Thyroid gland (tissue), 4 donors: ENCODE data around the gene MEP1B.

Experiments used
- POLR2A ChIP-seq, 2 donors: fragments of 450-650 bp; IDR thresholded peaks; one replicate each; pipeline ENCODE4 v1.6.1; 2017; ENCODE audit warnings: antibody characterized with exemption in 2 of 2, mild to moderate bottlenecking in 2 of 2, moderate library complexity in 1 of 2
- TF ChIP-seq, protein P1 (sequence below), 6 experiments: fragments of 200-600 bp in 3 of 6; fragments of 450-650 bp in 3 of 6; sonication (generic) in 3 of 6; IDR thresholded peaks; one replicate each; pipeline ENCODE4 v1.5.1; 2016 to 2019; ENCODE audit warnings: antibody characterized with exemption in 6 of 6, mild to moderate bottlenecking in 2 of 6, inconsistent platforms in 1 of 6, moderate library complexity in 1 of 6

DNA sequence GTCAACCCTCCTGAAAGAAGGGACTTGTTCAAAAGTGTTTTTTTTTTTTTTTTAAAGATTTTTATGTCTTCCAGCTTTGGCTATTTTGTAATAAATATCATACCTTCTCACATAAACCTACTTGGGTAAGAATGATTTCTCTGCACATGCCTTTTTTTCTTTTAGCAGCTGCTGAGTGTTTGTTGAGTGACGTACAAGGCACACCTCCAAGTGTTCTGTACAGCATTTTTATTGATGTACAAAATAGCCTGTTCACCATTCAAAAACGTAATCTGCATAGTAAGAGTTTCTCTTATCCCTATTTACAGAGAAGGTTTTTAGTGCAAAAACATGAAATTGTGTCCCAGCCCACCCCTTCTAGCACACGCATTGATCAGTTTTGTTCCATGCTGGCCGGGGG lies 77.6 kb downstream of the MEP1B start:
- TF ChIP-seq, protein P1, sequence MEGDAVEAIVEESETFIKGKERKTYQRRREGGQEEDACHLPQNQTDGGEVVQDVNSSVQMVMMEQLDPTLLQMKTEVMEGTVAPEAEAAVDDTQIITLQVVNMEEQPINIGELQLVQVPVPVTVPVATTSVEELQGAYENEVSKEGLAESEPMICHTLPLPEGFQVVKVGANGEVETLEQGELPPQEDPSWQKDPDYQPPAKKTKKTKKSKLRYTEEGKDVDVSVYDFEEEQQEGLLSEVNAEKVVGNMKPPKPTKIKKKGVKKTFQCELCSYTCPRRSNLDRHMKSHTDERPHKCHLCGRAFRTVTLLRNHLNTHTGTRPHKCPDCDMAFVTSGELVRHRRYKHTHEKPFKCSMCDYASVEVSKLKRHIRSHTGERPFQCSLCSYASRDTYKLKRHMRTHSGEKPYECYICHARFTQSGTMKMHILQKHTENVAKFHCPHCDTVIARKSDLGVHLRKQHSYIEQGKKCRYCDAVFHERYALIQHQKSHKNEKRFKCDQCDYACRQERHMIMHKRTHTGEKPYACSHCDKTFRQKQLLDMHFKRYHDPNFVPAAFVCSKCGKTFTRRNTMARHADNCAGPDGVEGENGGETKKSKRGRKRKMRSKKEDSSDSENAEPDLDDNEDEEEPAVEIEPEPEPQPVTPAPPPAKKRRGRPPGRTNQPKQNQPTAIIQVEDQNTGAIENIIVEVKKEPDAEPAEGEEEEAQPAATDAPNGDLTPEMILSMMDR (IDR thresholded peaks at IDR 0.05) = no peak
- no peak for TF ChIP-seq POLR2A (IDR thresholded peaks at IDR 0.05)
